ENCODE data around the gene KISS1.

KISS1 gene

DNA sequence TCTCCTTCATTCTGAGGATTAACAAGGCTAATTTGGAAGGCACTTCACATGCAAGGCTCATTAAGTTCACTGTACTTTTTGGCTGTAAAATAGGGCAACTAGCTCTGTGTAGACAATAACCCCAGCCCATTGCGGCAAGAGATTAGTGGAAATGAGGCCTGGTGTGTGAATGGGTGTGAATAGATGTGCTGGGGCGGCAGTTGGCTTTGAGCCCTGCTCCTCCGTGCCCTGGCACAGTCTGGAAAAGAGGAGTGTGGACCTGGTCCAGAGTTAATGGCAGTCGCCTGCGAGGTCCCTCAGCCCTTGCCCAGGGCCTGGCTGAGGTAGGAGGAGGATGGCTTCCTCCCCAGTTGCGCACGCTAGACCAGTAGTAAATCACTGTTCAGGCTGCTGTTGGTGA is 4.8 kb downstream of the KISS1 start:
- DNase-seq (ENCODE audit: low read depth) = no peak

GRCh38 chr1:204190212-204191211 is 5.8 kb downstream of the KISS1 start:
- DNase-seq (ENCODE audit: low read depth) = no peak

- no peak for DNase-seq (ENCODE audit: low read depth)
Observed at GRCh38 chr1:204188959-204189639, 7.2 kb downstream of the KISS1 start.

GRCh38 chr1:204186597-204186996 is 9.7 kb downstream of the KISS1 start:
- DNase-seq (ENCODE audit: low read depth) = no peak

DNA sequence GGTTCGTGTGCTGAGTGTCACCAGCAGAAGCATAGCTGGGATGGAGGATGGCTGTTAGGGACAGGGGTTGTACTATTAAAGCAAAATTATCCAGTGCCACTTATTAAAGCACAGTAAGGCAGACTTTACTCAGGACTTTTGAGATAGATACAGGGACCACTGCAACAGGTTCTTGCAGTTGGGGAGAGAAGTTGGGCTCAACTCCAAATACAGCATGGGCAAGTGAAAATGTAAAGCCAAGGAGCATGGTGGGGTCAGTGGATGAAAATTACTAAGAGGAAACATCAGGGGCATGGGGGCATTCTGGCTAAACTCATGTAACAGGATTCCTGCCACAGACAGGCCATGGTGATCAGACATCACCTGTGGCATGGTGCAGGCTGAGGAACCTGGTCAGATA is 15.2 kb downstream of the KISS1 start:
- no peak for DNase-seq (ENCODE audit: low read depth)

DNA sequence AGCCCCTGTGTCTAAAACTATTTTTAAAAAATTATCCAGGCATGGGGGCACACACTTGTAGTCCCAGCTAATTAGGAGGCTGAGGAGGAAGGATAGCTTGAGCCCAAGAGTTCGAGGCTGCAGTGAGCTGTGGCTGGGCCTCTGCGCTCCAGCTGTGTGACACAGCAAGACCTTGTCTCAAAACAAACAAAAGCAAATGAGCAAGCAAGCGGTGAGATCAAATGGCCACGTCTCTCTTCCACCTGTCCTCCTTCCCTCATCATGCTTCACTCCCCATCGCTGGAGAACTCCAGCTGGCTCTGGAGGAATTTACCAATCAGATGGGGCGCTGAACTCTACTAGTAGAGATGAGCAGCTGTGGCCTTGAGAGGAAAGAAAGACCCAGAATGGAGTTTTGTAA is 16.2 kb downstream of the KISS1 start:
- no peak for DNase-seq (ENCODE audit: low read depth)

- DNase-seq (ENCODE audit: low read depth) = no peak
Observed at GRCh38 chr1:204178487-204179281, 17.6 kb downstream of the KISS1 start.

- DNase-seq (ENCODE audit: low read depth) = no peak
Observed at GRCh38 chr1:204177133-204177532, 19.2 kb downstream of the KISS1 start.

DNA sequence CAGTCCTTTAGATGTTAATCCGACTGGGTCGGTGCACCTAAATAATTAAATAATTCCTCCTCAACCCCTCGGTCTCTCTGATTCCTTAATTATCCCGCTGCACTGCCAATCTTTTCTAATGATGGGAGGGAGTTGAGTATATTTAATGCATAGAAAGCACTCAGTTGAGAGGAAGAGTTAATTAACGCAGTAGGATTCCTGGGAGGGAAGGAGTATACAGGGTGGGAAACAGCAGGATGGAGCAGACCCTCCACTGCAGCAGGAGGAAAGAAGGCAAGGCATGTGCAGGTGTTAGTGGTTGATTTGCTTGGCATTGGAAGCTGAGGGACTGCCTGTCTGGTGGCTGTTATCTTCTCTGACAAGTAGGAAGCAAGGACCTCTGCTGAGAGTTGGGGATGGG is 20.2 kb downstream of the KISS1 start:
- no peak for DNase-seq (ENCODE audit: low read depth)

- DNase-seq (ENCODE audit: low read depth) = no peak
Observed at GRCh38 chr1:204174958-204175357, 21.3 kb downstream of the KISS1 start.

DNA sequence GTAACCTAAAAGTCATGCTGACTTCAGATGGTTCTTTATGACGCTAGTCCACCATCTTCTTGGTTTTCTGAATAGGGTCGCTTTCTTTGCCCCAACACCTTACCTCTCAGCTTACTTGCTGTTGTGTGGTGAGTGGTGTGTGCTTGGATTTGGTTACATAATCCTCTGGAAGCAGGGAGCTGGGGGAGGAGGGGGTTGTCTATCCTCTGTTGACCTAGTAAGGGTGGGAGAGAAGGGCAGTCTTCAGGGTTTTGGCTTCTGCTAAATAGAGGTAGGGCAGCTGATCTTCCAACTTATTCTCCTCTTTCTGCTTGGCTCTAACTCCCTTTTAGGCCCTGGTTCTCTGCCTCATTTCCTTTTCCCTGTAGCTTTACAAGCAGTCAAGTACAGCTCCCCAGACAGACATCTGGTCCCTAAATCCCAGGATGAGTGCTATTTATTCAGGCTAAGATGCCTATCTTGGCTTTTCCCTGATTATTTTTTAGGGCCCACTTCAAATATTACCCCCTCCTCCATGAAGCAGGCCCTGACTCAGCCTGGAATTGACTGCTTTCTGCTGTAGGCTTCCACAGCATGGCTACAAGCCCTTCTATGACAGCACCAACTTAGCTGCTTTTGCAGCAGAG is 23.8 kb downstream of the KISS1 start:
- no peak for DNase-seq (ENCODE audit: low read depth)

GRCh38 chr1:204171751-204172178 is 24.5 kb downstream of the KISS1 start:
- no peak for DNase-seq (ENCODE audit: low read depth)

GRCh38 chr1:204170494-204171155 is 25.7 kb downstream of the KISS1 start:
- DNase-seq (ENCODE audit: low read depth) = no peak

- DNase-seq (ENCODE audit: low read depth) = no peak
Observed at GRCh38 chr1:204169858-204170257, 26.4 kb downstream of the KISS1 start.

DNA sequence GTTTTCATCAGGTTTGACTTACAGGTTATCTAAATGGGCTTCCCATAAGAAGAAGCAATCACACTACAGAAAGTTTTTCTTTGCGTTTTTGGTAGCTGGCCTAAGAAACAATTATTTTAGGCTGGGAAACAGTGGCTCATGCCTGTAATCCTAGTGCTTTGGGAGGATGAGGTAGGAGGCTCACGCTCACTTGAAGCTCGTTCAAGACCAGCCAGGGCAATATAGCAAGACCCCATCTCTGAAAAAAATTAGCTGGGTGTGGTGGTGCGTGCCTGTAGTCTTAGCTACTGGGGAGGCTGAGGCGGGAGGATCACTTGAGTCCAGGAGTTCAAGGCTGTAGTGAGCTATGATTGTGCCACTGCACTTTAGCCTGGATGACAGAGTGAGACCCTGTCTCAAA is 28.6 kb downstream of the KISS1 start:
- DNase-seq (ENCODE audit: low read depth) = no peak

DNA sequence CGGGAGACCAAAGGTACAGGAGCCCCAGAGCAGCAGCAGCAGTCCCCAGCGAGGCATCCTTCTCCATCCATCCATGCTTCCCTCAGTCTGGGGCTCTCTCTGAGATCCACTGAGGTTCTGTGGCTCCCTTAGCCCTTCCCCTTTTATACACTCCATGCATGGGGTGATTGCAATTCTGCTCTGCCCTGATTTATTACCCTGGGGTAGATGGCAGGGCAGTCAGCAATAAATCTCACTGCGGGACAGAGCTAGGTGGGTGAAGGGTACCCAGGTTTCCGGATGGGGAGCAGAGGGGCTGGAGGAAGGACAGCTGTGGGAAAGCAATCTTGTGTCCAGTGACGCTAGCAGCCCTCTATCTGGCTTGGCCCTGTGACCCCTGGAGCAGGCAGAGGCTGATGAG is 30.1 kb downstream of the KISS1 start, which contains the start of gene REN:
TSS of gene REN (minus strand) at position 119 of the 400 bp plus-strand sequence. CDS start at position 75, 44 bp downstream.
- no peak for DNase-seq (ENCODE audit: low read depth)

DNA sequence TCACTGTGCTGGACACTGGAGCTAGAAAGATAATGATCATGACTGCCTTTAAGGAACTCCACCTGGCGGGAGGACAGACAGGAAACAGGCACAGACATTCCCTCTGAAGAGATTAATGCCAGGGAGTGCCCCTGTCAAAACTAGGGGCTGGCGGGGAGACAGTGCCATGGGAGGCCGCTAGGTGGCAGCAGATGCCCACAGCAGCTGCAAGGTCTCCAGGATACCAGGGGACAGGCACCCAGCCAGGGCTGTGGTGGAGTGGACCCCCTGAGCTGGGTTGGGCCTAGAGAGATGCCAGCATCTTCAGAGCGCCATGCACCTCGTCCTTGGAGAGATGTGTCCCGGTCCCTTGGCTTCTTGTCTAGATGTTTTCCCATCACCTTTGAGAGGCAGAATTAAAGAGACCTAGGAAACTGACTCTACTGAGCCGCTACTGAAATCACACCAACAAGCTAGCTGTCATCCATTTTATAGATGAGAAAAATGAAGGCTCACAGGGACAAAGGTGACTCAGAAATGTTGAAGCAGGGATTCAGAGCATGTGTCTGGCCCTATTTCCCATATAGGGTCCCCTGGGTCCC is 33.7 kb downstream of the KISS1 start:
- DNase-seq (ENCODE audit: low read depth) = peak; percentile 66

- no peak for DNase-seq (ENCODE audit: low read depth)
Observed at GRCh38 chr1:204161609-204162493, 34.4 kb downstream of the KISS1 start.

- DNase-seq (ENCODE audit: low read depth) = no peak
Observed at GRCh38 chr1:204157962-204158361, 38.3 kb downstream of the KISS1 start.

DNA sequence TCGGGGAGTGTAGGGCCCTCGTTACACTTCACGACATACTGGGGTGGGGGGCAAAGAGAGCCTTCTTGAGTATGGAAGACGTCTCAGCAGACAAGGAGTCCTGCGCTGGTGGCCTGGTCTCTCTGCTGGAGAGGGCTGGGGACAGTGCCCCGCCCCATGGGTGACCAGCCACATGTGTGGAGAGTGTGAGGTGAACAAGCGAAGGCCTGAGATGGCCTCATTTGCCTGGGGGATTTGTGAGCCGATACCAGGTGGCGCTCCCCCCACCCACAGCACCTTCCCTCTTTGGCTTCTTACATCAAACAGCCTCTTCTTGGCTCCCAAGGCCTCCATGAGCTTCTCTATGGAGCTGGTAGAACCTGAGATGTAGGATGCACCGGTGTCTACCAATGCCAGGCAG is 40.4 kb downstream of the KISS1 start:
- DNase-seq (ENCODE audit: low read depth) = no peak
